GM12874 (cell line): ENCODE results near the gene BSCL2.

Experiments used
- CTCF ChIP-seq: IDR thresholded peaks from 2 replicates; pipeline ENCODE4 v1.5.1; 2011; ENCODE audit warnings: low read depth, mild to moderate bottlenecking, control low read depth, low read length, moderate library complexity; ENCODE audit not compliant: insufficient read depth

The BSCL2 gene

GRCh38 chr11:62713343-62713742, 6.1 kb upstream of the BSCL2 start:
- TF ChIP-seq CTCF: no peak

GRCh38 chr11:62712861-62713260, 5.6 kb upstream of the BSCL2 start:
- no peak for TF ChIP-seq CTCF

GRCh38 chr11:62712276-62712812, 5.1 kb upstream of the BSCL2 start:
- TF ChIP-seq CTCF: no peak

- TF ChIP-seq CTCF: no peak
Measured at GRCh38 chr11:62710001-62710345, 2.7 kb upstream of the BSCL2 start.

- no peak for TF ChIP-seq CTCF
Measured at GRCh38 chr11:62709247-62710000, 2.2 kb upstream of the BSCL2 start.

GRCh38 chr11:62708793-62709192, 1.6 kb upstream of the BSCL2 start:
- TF ChIP-seq CTCF: no peak

- TF ChIP-seq CTCF: no peak
Measured at GRCh38 chr11:62708392-62708791, 1.2 kb upstream of the BSCL2 start.

- TF ChIP-seq CTCF: no peak
Measured at GRCh38 chr11:62706850-62707247, 375 bp downstream of the BSCL2 start.
